Cardiac muscle cell (in vitro differentiated cells and primary cell): ENCODE results near the gene KAZN. TPM values are rescaled to one million over a fixed set of nuclear protein-coding genes. Genes with fewer than 3 reads are reported as not detected.

Source experiments
- DNase-seq, 2 donors: peaks; one replicate each; pipeline versions ENCODE4 v3.0.0 to v3.0.0-alpha.2; 2010 to 2017; ENCODE audit warnings: low read depth in 1 of 2, low spot score in 1 of 2
- H3K27ac ChIP-seq: fragments of 200-600 bp; sonication (generic); 2 replicates; pipeline ENCODE4 v1.5.1; 2016
- H3K27me3 ChIP-seq: fragments of 200-600 bp; sonication (generic); 2 replicates; pipeline ENCODE4 v1.6.0; 2016; ENCODE audit warnings: control low read depth
- H3K36me3 ChIP-seq: fragments of 200-600 bp; sonication (generic); 2 replicates; pipeline ENCODE4 v1.5.1; 2016; ENCODE audit warnings: control low read depth
- H3K4me1 ChIP-seq: fragments of 200-600 bp; sonication (generic); 2 replicates; pipeline ENCODE4 v1.8.1; 2017; ENCODE audit warnings: low read depth, mild to moderate bottlenecking, mixed run types
- H3K4me3 ChIP-seq: fragments of 200-600 bp; sonication (generic); 2 replicates; pipeline ENCODE4 v1.5.1; 2016; ENCODE audit warnings: mild to moderate bottlenecking
- H3K9me3 ChIP-seq: fragments of 200-600 bp; sonication (generic); 2 replicates; pipeline ENCODE4 v1.5.1; 2017; ENCODE audit warnings: low read depth, mild to moderate bottlenecking, control low read depth
- polyA plus RNA-seq: library from polyadenylated mRNA; unstranded; fragments of >200 nt; fragmentation: Nextera tagmentation; extraction: Ambion mirVana; gene quantifications from 2 replicates; pipeline ENCODE4 v1.2.1, GENCODE V29; 2016
- total RNA-seq: library from RNA; depleted of rRNA; stranded (reverse); fragments of >200 nt; gene quantifications from 2 replicates; pipeline ENCODE4 v1.2.3, GENCODE V29; 2016
- TF ChIP-seq, protein P1 (sequence below): IDR thresholded peaks from 2 replicates; pipeline ENCODE4 v1.5.1; 2012; ENCODE audit warnings: low read depth, mild to moderate bottlenecking, low read length

Gene KAZN
- total and polyA plus RNA-seq, 2 experiments from 2014 or later = 17.5 to 26.9 TPM

DNA sequence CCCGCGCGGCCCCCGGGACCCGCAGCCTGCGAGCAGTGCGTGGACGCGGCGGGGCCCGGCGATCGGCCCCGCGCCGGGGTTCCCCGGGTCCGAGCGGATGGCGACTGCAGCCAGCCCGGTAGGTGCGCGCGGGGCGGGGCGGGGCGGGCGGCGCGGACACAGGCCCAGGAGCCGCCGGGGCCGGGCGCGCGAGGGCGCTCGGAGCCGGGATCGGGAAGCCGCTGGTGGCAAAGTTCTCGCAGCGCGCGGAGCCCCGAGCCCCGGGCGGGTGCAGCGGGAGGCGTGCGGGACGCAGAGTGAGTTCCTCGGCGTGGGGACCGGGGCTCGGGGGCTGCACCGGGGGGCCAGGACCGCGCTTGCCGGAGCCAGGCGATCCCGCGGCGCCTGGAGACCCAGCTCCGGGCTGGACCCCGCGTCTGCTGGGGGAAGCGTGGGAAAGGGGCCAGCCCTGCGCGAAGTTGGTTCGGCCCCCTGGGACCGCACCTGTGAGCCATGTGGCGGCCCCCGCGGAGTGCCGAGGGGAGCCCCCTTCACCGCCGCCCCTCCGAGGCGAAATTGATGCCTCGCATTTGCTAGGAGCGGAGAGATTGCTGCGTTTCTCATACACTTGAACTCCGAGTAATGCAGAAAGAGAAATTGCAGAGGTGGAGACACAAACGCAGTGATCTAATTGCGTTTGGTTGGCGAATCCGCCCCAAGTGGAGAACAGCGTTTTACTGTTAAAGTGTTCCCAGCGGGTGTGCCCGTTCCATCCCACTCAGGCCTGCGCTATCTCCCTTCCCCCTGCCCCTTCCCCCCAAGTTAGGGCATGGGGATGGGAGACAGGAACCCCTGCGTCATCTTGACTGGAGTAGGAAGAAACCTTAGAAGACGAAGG, 326.2 kb downstream of the KAZN start:
- no peaks in the 10 kb centered on the region for H3K9me3 ChIP-seq
- TF ChIP-seq, protein P1, sequence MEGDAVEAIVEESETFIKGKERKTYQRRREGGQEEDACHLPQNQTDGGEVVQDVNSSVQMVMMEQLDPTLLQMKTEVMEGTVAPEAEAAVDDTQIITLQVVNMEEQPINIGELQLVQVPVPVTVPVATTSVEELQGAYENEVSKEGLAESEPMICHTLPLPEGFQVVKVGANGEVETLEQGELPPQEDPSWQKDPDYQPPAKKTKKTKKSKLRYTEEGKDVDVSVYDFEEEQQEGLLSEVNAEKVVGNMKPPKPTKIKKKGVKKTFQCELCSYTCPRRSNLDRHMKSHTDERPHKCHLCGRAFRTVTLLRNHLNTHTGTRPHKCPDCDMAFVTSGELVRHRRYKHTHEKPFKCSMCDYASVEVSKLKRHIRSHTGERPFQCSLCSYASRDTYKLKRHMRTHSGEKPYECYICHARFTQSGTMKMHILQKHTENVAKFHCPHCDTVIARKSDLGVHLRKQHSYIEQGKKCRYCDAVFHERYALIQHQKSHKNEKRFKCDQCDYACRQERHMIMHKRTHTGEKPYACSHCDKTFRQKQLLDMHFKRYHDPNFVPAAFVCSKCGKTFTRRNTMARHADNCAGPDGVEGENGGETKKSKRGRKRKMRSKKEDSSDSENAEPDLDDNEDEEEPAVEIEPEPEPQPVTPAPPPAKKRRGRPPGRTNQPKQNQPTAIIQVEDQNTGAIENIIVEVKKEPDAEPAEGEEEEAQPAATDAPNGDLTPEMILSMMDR = no peak
- DNase-seq = peak; percentile 56 to 67
- H3K36me3 ChIP-seq = no peaks in the 10 kb centered on the region
- no peaks in the 10 kb centered on the region for H3K27me3 ChIP-seq
- H3K27ac ChIP-seq = no peak overlapping the region
- H3K4me3 ChIP-seq = peak overlapping the region; percentile 71
- peaks cover 5% of the 10 kb centered on the region for H3K4me1 ChIP-seq

DNA sequence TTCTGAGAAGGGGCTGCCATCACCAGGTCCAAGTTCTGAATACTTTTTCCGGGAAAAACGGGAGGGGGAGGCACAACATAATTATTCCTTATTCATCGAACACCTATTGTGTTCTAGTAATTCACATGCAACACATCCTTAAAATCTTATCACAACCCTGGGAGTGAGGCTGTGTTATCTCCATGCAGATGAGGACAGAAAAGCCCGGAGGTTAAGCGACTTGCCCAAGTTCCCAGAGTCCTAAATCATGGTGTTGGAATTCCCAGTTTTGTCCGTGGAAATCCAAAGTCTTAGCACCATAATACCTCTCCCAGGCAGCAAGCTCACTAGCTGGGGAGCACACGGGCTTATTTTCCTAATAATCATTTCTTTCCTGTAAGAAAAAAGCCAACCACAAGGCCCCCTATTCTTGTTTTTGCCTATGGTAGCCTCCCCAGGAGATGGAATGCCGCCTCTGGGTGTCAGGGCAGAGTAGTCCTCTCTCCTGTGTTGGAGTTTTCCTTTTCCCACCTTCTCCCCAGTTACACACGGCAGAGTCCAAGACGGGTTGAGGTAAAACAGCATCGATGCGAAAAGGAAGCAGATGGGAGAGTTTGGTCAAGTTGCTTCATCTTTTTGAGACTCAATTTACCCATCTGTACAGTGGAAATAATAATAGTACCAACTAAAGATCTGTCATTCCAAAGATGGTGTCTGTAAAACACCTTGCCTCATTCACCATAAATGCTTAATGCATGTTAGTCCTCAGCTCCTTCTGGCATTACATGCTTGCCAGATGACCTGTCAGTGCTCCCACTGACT, 327.1 kb downstream of the KAZN start:
- Histone ChIP-seq H3K4me1 (peaks cover 9% of the 10 kb centered on the region), H3K36me3 (no peaks in the 10 kb centered on the region), H3K4me3 (peak overlapping the region; percentile 71), H3K9me3 (no peaks in the 10 kb centered on the region), H3K27me3 (no peaks in the 10 kb centered on the region), H3K27ac (no peak overlapping the region)
- TF ChIP-seq, protein P1 = no peak
- no peak for DNase-seq

DNA sequence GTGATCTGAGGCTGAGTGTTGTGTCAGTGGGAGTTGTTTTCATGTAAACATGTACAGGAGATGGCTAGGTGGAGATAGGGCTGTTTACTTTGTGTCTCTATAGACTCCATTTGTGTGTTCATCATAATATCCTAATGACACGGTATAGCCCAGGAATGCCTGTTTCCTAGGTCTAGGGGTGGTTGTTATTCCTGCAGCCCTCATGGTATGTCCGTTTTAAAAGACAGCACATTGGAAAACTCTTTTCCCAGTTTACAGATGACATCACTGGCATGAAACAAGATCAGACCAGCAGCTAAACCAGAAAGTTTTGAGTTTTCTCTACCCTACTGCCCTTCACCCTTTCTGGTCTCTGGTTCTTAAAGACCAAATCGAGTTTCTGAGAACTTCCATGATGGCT, 327.7 kb downstream of the KAZN start:
- TF ChIP-seq, protein P1 = no peak
- no peak overlapping the region for H3K27ac ChIP-seq
- peaks cover 9% of the 10 kb centered on the region for H3K4me1 ChIP-seq
- H3K27me3 ChIP-seq = no peaks in the 10 kb centered on the region
- H3K36me3 ChIP-seq = no peaks in the 10 kb centered on the region
- no peaks in the 10 kb centered on the region for H3K9me3 ChIP-seq
- no peak for DNase-seq
- no peak overlapping the region for H3K4me3 ChIP-seq

DNA sequence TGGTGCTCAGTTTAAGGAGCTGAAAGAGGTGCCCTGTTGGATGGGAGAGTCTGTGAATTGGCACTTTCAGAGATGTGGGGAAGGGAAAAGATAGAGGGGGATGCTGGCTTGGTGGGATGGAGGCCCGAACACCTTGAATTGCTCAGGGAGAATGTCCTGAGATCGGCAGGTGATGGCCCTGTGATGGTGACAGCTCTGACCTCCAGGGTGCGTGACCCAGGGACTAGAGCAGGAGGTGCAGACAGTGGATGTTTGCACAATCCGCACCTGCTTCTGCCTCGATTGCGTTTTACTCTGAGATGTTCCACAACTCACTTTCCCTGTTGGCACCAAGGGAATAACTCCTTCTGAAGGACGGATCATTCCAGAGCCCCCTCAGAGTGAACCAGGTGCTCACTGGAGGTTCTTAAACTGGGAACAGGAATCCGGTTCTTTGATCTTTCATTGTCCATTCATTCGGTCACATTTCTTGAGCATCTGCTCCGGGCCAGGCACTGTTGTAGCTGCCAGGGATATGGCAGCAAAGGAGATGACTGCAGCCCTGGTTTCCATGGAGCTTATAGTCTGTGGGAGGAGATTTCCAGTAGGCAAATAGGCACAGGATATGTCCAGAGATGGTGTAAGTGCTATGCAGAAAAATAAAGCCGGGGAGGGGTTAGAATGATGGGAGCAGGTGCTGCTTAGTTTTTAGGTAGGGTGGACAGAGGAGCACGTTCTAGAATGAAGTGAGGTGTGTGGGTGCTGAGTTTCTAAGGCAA, 328.5 kb downstream of the KAZN start:
- H3K27ac ChIP-seq = no peak overlapping the region
- no peak for DNase-seq

DNA sequence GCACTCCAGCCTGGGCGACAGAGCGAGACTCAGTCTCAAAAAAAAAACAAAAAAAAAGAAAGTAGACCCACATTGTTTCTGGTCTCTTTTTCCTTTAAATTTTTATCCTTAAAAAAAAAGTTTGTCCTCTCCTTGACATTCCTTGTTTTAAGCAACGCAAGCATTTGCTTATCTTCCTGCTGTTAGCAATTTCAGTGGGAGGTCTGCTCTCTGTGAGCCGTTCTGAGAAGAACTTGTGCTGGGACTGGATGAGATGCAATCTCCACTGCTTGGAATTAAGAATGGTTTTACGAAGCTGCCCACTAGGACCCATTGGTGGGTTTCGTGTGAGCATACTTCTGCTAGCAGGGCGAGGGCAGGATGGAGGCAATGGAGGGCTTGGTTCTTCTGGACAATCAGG, 329.9 kb downstream of the KAZN start:
- TF ChIP-seq, protein P1 = no peak
- H3K27ac ChIP-seq = no peak overlapping the region
- H3K36me3 ChIP-seq = no peaks in the 10 kb centered on the region
- DNase-seq = peak; percentile 18 to 73
- H3K4me1 ChIP-seq = peaks cover 9% of the 10 kb centered on the region
- H3K27me3 ChIP-seq = no peaks in the 10 kb centered on the region
- H3K9me3 ChIP-seq = no peaks in the 10 kb centered on the region
- no peak overlapping the region for H3K4me3 ChIP-seq

More for the DNA sequence above, 328.5 kb downstream of the KAZN start:
- Histone ChIP-seq H3K4me1 (peaks cover 9% of the 10 kb centered on the region), H3K36me3 (no peaks in the 10 kb centered on the region), H3K9me3 (no peaks in the 10 kb centered on the region), H3K27me3 (no peaks in the 10 kb centered on the region), H3K4me3 (no peak overlapping the region)
- TF ChIP-seq, protein P1 = no peak
